Subcutaneous preadipocyte (primary cell): Measurements from ENCODE around the gene ZNF821. TPM values are rescaled to one million over a fixed set of nuclear protein-coding genes. Genes with fewer than 3 reads are reported as not detected.

Experiments used
- total RNA-seq: library from RNA; depleted of rRNA; stranded (reverse); fragments of >200 nt; gene quantifications from 2 replicates; pipeline ENCODE4 v1.2.3, GENCODE V29; 2012

The ZNF821 gene
- total RNA-seq: 2.9 and 3.3 TPM in 2 replicates

GRCh38 chr16:71883849-71884638, at the start of gene ZNF821:
ZNF821 (minus strand) TSS chr16:71884182; CDS start chr16:71879946, 4,236 bp downstream.

GRCh38 chr16:71894921-71895678, 11.1 kb upstream of the ZNF821 start, which contains the start of gene IST1:
IST1 (plus strand) TSS chr16:71895531; CDS start chr16:71915641, 20,110 bp downstream.

GRCh38 chr16:71845639-71846430, 38.1 kb downstream of the ZNF821 start, which contains the start of gene ATXN1L:
ATXN1L (plus strand) TSS chr16:71845976; CDS start chr16:71849741, 3,765 bp downstream.

Other genes starting within 250 kb of the ZNF821 start
- 8.1 and 16.2 TPM in 2 replicates for gene PHLPP2, start 159.5 kb downstream of the ZNF821 start, total RNA-seq
- gene AP1G1, start 75.3 kb downstream of the ZNF821 start, total RNA-seq: 57.0 and 83.7 TPM in 2 replicates
- 10.8 and 11.0 TPM in 2 replicates for gene ATXN1L, start 38.2 kb downstream of the ZNF821 start, total RNA-seq
- 115 and 128 TPM in 2 replicates for gene IST1, start 11.3 kb upstream of the ZNF821 start, total RNA-seq
- not detected in 2 replicates for gene PKD1L3, start 116.2 kb upstream of the ZNF821 start, total RNA-seq
- gene DHODH, start 124.6 kb upstream of the ZNF821 start, total RNA-seq: 8.8 and 11.5 TPM in 2 replicates
- gene HP, start 170.3 kb upstream of the ZNF821 start, total RNA-seq: not detected in 2 replicates
- not detected in 2 replicates for gene HPR, start 179.0 kb upstream of the ZNF821 start, total RNA-seq
- 7.4 and 7.7 TPM in 2 replicates for gene TXNL4B, start 209.4 kb upstream of the ZNF821 start, total RNA-seq
- 50.3 and 66.7 TPM in 2 replicates for gene DHX38, start 209.7 kb upstream of the ZNF821 start, total RNA-seq